Measurements from ENCODE around the gene GRIP1. TPM values are rescaled to one million over a fixed set of nuclear protein-coding genes. Genes with fewer than 3 reads are reported as not detected.

The GRIP1 gene
- total RNA-seq, 2 donors from 2014 or later = 0.19 to 0.86 TPM

- no peak for ATAC-seq (replicated peaks)
- Mint-ChIP-seq H3K27me3 (peaks cover 16% of the 10 kb centered on the region), H3K27ac (no peak overlapping the region), H3K4me3 (no peak overlapping the region), H3K4me1 (no peaks in the 10 kb centered on the region), H3K36me3 (ENCODE audit: low read depth) (no peaks in the 10 kb centered on the region), H3K9me3 (no peaks in the 10 kb centered on the region)
These were observed 185.1 kb downstream of the GRIP1 start for GRCh38 chr12:66493819-66494218.

GRCh38 chr12:66491853-66492252 lies 187.0 kb downstream of the GRIP1 start:
- no peak overlapping the region for H3K4me3 Mint-ChIP-seq
- H3K27ac Mint-ChIP-seq = no peak overlapping the region
- H3K27me3 Mint-ChIP-seq = peaks cover 19% of the 10 kb centered on the region
- H3K4me1 Mint-ChIP-seq = no peaks in the 10 kb centered on the region
- no peaks in the 10 kb centered on the region for H3K9me3 Mint-ChIP-seq
- no peak for ATAC-seq (replicated peaks)
- H3K36me3 Mint-ChIP-seq (ENCODE audit: low read depth) = no peaks in the 10 kb centered on the region

GRCh38 chr12:66482351-66483203 lies 196.3 kb downstream of the GRIP1 start:
- no peak overlapping the region for H3K4me3 Mint-ChIP-seq
- peaks cover 2% of the 10 kb centered on the region for H3K27me3 Mint-ChIP-seq
- no peaks in the 10 kb centered on the region for H3K4me1 Mint-ChIP-seq
- no peak for ATAC-seq (replicated peaks)
- peaks cover 4% of the 10 kb centered on the region for H3K9me3 Mint-ChIP-seq
- H3K27ac Mint-ChIP-seq = no peak overlapping the region
- H3K36me3 Mint-ChIP-seq (ENCODE audit: low read depth) = no peaks in the 10 kb centered on the region

GRCh38 chr12:66467932-66468331 lies 210.9 kb downstream of the GRIP1 start:
- Mint-ChIP-seq H3K36me3 (ENCODE audit: low read depth) (no peaks in the 10 kb centered on the region), H3K27ac (no peak overlapping the region), H3K9me3 (no peaks in the 10 kb centered on the region), H3K4me3 (no peak overlapping the region), H3K4me1 (no peaks in the 10 kb centered on the region), H3K27me3 (peaks cover 10% of the 10 kb centered on the region)
- ATAC-seq (replicated peaks) = no peak

- no peak for ATAC-seq (replicated peaks)
- Mint-ChIP-seq H3K36me3 (ENCODE audit: low read depth) (no peaks in the 10 kb centered on the region), H3K4me3 (no peak overlapping the region), H3K9me3 (no peaks in the 10 kb centered on the region), H3K4me1 (no peaks in the 10 kb centered on the region), H3K27ac (no peak overlapping the region), H3K27me3 (peaks cover 5% of the 10 kb centered on the region)
These were observed 217.5 kb downstream of the GRIP1 start for GRCh38 chr12:66461331-66461730.

GRCh38 chr12:66459944-66460482 lies 218.9 kb downstream of the GRIP1 start:
- Mint-ChIP-seq H3K4me3 (no peak overlapping the region), H3K4me1 (no peaks in the 10 kb centered on the region), H3K27me3 (peaks cover 5% of the 10 kb centered on the region), H3K27ac (no peak overlapping the region), H3K36me3 (ENCODE audit: low read depth) (no peaks in the 10 kb centered on the region), H3K9me3 (no peaks in the 10 kb centered on the region)
- no peak for ATAC-seq (replicated peaks)

- Mint-ChIP-seq H3K9me3 (no peaks in the 10 kb centered on the region), H3K27me3 (peaks cover 5% of the 10 kb centered on the region), H3K27ac (no peak overlapping the region), H3K4me3 (no peak overlapping the region), H3K36me3 (ENCODE audit: low read depth) (no peaks in the 10 kb centered on the region), H3K4me1 (no peaks in the 10 kb centered on the region)
- ATAC-seq (replicated peaks) = no peak
These were observed 222.3 kb downstream of the GRIP1 start for GRCh38 chr12:66456612-66457011.

- no peak overlapping the region for H3K4me3 Mint-ChIP-seq
- H3K27ac Mint-ChIP-seq = no peak overlapping the region
- no peaks in the 10 kb centered on the region for H3K4me1 Mint-ChIP-seq
- H3K36me3 Mint-ChIP-seq (ENCODE audit: low read depth) = no peaks in the 10 kb centered on the region
- peak; percentile 76 for ATAC-seq (replicated peaks)
- H3K9me3 Mint-ChIP-seq = no peaks in the 10 kb centered on the region
- H3K27me3 Mint-ChIP-seq = peaks cover 5% of the 10 kb centered on the region
These were observed 225.0 kb downstream of the GRIP1 start for GRCh38 chr12:66453844-66454243.

GRCh38 chr12:66453120-66453519 lies 225.8 kb downstream of the GRIP1 start:
- Mint-ChIP-seq H3K27me3 (peaks cover 4% of the 10 kb centered on the region), H3K4me1 (no peaks in the 10 kb centered on the region), H3K36me3 (ENCODE audit: low read depth) (no peaks in the 10 kb centered on the region), H3K4me3 (no peak overlapping the region), H3K27ac (no peak overlapping the region), H3K9me3 (no peaks in the 10 kb centered on the region)
- ATAC-seq (replicated peaks) = no peak

GRCh38 chr12:66449531-66449930 lies 229.3 kb downstream of the GRIP1 start:
- no peaks in the 10 kb centered on the region for H3K4me1 Mint-ChIP-seq
- no peak for ATAC-seq (replicated peaks)
- no peaks in the 10 kb centered on the region for H3K36me3 Mint-ChIP-seq (ENCODE audit: low read depth)
- no peaks in the 10 kb centered on the region for H3K27me3 Mint-ChIP-seq
- H3K4me3 Mint-ChIP-seq = no peak overlapping the region
- no peaks in the 10 kb centered on the region for H3K9me3 Mint-ChIP-seq
- no peak overlapping the region for H3K27ac Mint-ChIP-seq

GRCh38 chr12:66447643-66448042 lies 231.2 kb downstream of the GRIP1 start:
- H3K27ac Mint-ChIP-seq = no peak overlapping the region
- no peaks in the 10 kb centered on the region for H3K4me1 Mint-ChIP-seq
- no peaks in the 10 kb centered on the region for H3K27me3 Mint-ChIP-seq
- H3K4me3 Mint-ChIP-seq = no peak overlapping the region
- no peak for ATAC-seq (replicated peaks)
- H3K9me3 Mint-ChIP-seq = no peaks in the 10 kb centered on the region
- H3K36me3 Mint-ChIP-seq (ENCODE audit: low read depth) = no peaks in the 10 kb centered on the region

GRCh38 chr12:66446276-66446675 lies 232.6 kb downstream of the GRIP1 start:
- ATAC-seq (replicated peaks) = no peak
- no peaks in the 10 kb centered on the region for H3K36me3 Mint-ChIP-seq (ENCODE audit: low read depth)
- no peak overlapping the region for H3K4me3 Mint-ChIP-seq
- no peak overlapping the region for H3K27ac Mint-ChIP-seq
- H3K4me1 Mint-ChIP-seq = no peaks in the 10 kb centered on the region
- H3K27me3 Mint-ChIP-seq = no peaks in the 10 kb centered on the region
- no peaks in the 10 kb centered on the region for H3K9me3 Mint-ChIP-seq

- Mint-ChIP-seq H3K4me1 (no peaks in the 10 kb centered on the region), H3K36me3 (ENCODE audit: low read depth) (no peaks in the 10 kb centered on the region), H3K9me3 (no peaks in the 10 kb centered on the region), H3K27ac (no peak overlapping the region), H3K27me3 (no peaks in the 10 kb centered on the region), H3K4me3 (no peak overlapping the region)
- ATAC-seq (replicated peaks) = no peak
These were observed 236.8 kb downstream of the GRIP1 start for GRCh38 chr12:66441905-66442559.

- Mint-ChIP-seq H3K4me3 (no peak overlapping the region), H3K36me3 (ENCODE audit: low read depth) (no peaks in the 10 kb centered on the region), H3K9me3 (no peaks in the 10 kb centered on the region), H3K27ac (no peak overlapping the region), H3K27me3 (no peaks in the 10 kb centered on the region), H3K4me1 (no peaks in the 10 kb centered on the region)
- ATAC-seq (replicated peaks) = no peak
These were observed 240.3 kb downstream of the GRIP1 start for GRCh38 chr12:66438601-66439000.

- no peaks in the 10 kb centered on the region for H3K27me3 Mint-ChIP-seq
- H3K4me3 Mint-ChIP-seq = no peak overlapping the region
- no peak overlapping the region for H3K27ac Mint-ChIP-seq
- H3K36me3 Mint-ChIP-seq (ENCODE audit: low read depth) = no peaks in the 10 kb centered on the region
- no peak for ATAC-seq (replicated peaks)
- no peaks in the 10 kb centered on the region for H3K9me3 Mint-ChIP-seq
- no peaks in the 10 kb centered on the region for H3K4me1 Mint-ChIP-seq
These were observed 248.8 kb downstream of the GRIP1 start for GRCh38 chr12:66430106-66430505.
